ENCODE results near the gene CARHSP1.
A peak's percentile ranks its signal among the peaks of the same experiment; 100 is the strongest.
"Not testable (repeated sequence)": the region's sequence is repeated elsewhere in the genome, so short reads cannot be mapped to it uniquely, and the experiment has no call there.

CARHSP1 gene

DNA sequence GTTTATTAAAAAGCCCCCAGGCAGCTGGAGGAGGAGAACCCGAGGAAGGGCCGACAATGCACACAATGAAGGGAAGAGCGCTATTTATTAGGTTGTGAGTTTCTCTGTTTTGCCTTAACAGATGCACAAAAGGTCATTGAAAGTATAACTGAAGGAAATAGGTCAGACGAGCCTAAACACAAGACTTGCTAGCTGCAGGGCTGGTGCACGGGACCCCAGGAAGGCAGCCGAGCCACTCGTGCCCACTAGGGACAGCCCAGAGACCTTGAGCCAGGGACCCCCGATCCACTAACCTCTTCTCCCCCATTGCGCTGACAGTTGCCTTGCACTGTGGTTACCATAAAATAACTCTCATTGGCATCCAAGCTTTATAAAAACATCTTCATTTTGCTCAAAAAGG lies 24.6 kb upstream of the CARHSP1 start:
- DNase-seq (ENCODE audit: low read depth) = no peak

DNA sequence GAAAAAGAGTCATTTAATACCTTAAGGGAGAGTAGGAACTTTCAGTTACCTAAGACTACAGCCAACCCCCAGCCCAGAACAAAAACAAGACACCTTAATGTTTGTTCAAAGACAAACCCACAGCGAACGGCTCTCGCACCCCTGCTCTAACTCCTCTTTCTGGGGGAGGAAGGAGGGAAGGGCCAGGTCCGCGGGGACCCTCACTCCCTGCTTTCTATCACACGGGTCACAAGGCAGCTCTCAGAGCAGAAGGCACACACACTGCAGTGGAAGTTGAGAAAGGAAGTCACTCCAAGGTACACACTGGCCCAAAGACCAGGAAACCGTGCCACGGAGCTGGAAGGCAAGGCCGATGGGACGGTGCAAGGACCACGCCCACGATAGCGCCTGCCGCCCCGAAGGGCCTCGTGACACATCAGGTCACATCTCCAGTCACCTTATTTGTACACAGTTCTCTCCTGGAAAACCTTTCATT lies 23.3 kb upstream of the CARHSP1 start:
- no peak for DNase-seq (ENCODE audit: low read depth)

DNA sequence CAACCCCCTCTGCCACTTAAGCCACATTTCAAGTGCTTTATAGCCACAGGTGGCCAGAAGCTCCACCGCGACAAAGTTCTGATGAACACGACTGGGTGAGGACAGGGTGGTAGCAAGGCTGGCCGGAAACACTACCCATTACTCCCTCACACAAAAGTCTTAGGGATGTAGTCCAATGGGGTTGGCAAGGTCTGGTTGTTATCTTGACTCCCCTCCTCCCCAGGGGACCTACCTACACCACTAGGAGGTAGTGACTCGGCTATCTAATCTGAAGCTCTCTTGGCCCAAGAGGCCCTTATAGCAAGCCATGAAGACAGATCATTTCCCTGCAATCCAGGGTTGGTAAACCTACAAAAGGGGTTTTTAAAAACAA lies 21.7 kb upstream of the CARHSP1 start:
- DNase-seq (ENCODE audit: low read depth) = no peak

DNA sequence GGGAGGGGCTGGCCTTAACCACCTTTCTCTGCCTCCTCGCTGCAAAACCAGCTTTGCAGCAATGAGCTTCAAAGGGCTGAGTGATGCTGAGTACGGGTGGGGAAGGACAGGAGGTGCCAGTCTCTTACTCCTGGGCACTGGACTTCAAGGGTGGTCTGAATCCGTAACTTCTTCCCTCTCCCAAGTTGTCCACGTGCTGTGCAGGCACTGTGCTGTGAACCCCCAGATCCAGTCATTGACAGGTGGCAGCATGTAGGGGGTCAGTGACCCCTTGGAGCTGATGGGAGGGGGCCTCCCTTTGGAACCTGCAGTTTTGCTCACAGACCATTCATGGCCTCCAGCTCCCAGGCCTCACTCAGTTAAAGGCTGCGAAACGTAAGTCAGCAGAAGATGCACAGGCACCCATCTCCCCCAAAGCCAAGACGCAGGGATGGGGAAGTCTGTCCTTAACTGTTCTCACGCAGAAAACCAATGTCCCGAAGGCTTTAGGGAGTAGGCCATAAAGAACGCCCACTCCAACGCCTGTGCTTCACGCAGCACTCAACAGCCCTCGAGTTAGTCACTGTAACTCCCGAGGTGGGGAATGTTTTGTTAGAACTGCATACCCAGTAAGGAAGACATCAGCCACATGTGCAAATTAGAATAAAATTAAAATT lies 21.2 kb upstream of the CARHSP1 start:
- no peak for DNase-seq (ENCODE audit: low read depth)

DNA sequence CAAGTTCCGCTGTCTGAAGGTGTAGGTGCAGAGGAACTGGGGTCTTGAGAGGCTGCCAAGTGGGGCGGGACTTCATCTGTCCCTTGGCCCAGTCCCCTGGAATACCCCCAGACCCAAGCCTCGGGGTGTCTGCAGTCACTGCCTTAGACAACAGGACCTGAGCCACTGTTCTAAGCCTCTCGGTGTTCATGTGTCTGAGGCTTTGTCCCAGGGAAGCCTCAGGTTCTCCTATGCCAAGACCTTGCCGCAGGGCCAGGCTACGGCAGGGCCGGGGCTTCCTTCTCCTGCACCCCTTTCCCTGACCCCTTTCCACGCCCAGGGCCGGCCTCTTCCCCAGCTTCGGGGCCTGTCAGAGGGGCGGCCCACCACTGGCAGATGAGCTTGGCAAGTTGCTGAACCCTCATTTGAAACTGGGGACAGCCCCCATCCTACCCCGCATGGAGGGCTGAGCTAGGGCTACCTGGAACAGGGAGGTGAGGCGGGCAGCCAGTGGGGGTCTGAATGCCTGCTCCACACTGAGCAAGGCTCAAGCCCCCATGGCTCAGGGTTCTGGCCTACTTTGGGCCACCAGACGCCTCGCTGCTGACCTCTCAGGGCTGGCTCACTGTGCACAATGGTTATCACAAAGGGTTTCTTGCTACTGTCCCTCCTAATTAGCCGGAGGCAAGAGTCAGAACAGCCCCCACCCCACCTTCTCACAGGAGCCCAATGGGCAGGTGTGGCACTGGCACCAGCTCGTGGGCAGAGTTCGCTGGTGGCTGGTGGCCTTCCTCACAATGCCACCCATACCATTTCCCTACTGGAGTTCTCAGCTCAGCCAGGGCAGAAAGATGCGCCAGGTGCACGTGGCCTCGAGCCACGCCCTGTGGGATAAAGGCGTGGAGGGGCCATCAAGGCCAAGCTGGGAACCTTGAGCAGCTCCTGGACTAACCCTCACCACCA lies 20.4 kb upstream of the CARHSP1 start:
- no peak for DNase-seq (ENCODE audit: low read depth)

DNA sequence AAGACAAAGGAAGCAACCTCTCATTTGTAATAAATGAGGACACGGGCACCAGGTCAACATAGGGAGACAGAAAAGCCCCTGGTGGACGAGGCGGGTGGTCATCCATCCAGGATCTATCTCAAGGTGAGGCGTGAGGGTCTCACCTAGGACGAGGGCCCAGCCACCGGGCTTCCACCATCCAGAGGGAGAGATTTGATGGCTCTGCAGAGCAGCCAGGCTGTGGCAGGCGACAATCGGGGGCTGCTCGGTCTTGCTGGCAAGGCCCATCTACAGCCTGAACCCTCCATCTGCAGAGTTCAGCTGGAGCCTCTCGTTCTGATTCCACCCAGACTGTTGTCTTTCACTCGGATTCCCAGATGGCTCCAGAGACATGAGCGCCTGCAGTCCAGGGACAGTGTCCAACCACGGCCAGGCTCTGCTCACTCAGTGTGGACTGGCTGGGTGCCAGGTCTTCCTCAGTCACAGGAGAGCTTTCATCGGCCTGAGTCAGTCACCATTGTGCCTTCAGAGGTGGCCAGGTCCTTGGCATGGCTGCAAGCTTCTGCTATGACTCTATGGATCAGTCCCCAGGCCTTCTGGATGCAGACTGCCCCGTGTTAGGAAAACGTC lies 19.2 kb upstream of the CARHSP1 start:
- DNase-seq (ENCODE audit: low read depth) = peak; percentile 62

DNA sequence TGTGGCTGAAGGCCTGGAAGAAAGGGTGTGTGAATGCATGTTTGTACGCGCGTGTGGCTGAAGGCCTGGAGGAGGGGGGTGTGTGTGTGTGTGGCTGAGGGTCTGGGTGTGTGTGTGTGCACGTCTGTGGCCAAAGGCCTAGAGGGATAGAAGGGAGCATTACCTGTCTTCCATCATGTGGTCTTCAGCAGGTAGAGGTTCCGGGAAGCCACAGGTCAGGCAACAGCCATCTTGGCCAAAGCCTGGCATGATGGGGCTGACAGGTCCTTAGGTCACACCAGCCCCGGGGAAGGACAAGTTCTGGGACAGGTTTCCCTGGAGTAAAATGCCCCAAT lies 18.6 kb upstream of the CARHSP1 start:
- DNase-seq (ENCODE audit: low read depth) = no peak

DNA sequence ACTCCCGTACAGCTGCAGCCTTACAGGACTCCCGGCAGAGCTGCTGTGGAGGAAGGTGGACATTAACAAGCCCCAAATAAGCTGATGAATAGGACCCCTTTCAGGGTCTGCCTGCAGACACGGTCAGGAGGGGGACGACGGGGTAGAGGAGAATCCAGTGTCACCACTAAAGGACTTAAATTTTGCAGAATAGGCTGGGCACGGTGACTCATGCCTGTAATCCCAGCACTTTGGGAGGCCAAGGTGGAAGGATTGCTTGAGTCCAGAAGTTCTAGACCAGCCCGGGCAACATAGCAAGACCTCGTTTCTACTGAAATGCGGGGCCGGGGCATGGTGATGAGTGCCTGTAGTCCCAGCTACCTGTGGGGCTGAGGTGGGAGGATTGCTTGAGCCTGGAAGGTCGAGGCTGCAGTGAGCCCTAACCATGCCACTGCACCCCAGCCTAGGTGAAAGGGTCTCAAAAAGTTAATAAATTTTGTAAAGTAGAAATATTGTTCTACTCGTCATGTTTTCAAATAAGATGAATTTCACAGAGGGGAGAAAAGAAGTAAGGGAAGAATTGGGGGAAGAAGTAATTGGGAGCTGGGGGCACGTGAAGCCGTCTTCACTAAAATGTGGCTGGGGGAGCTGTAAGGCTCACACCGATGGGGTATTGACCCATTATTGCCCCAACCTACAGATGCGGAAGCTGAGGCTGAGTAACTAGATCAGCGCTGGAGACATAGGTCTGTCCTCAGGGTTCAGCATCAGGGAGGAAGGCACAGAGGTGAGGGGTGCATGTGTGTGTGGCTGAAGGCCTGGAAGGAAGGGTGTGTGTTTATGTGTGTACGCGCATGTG lies 18.0 kb upstream of the CARHSP1 start:
- DNase-seq (ENCODE audit: low read depth) = no peak

DNA sequence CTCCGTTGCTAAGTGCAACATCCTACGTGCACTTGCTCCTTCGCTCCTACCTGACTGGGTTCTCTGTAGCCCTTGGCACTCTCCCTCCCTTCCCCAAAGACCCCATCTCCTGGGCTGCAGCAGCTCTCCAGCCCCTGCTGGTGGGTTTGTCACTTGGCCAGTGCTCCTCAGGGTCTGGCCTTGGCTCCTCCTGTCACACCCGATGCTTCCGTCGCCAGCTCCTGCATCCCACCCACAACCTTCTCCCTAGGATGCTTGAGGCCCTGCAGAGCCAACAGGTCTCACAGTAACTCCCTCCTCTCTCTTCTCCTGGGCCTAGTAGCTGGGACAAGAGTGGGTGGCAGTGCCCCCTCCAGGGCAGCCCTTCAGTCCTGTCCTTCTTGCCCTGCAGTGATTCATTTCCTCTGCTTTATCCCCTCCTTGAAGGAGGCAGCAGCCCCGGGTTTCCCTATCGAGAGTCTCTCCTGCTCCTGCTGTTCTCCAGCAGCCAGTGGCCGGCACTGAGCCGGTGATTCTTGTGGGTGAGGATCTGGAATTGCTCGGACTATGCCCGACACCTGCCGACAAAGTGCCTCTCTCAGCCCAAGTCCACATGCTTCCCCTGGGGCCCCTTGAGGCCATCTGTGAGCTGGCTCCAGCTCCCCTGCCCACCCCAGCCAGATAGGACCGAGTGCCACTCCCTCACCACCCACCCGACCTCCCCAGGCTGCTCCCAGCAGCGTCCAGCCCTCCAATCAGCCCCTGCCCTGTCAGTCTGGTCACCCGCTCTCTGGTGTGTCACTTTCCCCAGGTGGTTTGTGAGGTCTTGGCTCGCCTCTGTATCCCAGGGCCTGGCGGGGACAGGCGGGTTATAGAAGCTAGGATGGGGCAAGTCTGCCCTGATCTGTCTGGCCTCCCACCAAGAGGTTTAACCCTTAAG lies 17.1 kb upstream of the CARHSP1 start:
- DNase-seq (ENCODE audit: low read depth) = peak; percentile 75

DNA sequence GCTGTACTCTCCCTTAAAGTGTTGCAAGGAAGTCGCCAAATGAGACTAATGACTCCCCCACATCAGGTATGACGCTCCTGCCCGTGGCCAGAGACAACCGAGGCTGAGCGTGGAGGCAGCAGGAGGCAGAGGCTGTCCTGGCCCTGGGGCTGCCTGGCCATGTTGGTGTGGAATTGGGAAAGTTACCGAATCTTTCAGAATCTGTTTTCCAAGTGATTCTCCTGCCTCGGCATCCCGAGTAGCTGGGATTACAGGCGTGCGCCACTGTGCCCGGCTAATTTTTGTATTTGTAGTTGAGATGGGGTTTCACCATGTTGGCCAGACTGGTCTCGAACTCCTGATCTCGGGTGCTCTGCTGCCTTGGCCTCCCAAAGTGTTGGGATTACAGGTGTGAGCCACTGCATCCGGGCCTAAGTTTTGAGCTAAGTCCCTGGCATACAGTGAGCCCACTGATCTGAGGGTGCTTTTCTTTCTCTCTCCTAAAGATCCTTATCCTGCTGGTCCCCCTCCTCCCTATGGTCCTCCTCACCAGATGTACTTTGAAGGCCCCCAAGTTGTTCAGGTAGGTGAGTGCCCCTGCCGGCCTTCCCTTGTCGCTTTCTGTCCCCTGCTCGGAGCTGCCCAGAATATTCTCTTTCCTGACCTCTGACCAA lies 14.0 kb upstream of the CARHSP1 start:
- no peak for DNase-seq (ENCODE audit: low read depth)

DNA sequence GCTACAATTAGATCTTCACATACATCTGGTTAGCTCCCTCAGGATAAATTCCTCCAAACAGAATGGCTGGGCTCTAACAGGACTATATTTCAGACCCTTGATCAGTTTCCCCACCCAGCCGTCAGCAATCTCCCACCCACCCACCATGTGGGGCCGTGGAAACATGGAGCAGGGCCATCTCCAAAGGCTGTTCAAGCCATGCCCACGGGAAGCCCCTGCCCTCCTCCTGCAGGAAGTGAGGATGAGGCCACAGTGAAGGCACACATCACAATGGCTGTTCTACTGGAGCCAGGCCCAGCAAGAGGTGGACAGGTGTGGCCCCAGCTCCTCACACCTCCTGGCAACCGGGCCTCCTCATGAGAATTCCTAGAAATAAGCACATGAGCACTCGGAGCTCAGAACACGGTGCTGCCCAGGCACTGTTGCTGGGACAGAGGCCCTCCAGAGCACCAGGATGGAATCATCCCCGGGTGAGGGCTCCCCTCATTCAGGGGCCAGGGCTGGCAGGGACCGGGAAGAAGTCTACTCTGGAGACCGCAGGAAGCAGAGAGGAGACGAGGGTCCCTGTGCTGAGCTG lies 13.3 kb upstream of the CARHSP1 start, which contains the start of gene LITAFD:
LITAFD (plus strand) TSS at position 311 of the 577 bp plus-strand sequence. CDS start 2,005 bp downstream, outside the sequence.
- no peak for DNase-seq (ENCODE audit: low read depth)

DNA sequence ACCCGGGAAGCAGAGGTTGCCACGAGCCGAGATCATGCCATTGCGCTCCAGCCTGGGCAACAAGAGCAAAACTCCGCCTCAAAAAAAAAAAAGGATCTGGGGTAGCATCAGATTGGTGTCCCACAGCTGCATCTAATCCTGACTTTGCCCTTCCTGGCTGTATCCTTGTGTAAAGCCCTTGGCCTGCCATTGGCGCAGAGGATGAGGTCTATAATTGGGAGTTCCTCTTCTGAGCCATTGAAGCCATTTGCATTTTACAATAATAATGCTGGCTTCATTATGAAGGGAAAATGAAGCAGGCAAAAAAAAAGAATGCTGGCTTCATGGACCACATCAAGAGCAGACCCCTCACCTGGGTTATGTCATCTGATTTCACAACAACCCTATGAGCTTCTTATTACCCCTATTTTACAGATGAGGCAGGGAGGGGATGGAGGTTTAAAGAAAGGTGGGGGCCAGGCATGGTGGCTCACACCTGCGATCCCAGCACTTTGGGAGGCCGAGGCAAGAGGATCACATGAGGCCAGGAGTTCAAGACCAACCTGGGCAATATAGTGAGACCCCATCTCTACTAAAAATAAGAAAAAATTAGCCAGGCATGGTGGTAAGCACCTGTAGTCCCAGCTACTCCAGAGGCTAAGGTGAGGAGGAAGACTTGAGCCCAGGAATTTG lies 12.2 kb upstream of the CARHSP1 start:
- no peak for DNase-seq (ENCODE audit: low read depth)

DNA sequence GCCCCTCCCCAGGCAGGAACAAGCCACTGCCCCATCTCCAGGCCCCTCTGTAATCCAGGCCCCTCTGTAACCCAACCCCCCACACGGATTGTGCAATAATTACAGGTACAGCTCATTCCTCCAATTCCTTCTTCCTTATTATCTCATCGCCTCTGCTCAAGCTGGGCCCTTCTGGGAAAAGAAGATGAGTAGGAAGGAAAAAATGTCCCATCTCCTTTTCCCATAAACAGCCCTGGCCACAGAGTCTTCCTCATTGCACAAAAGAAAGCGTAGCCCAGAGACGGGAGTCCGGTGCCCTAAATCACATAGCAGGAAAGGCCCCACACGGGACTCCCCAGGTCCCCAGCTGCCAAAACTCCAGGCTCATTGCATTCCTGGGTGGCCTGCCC lies 9.7 kb upstream of the CARHSP1 start:
- DNase-seq (ENCODE audit: low read depth) = peak; percentile 89

DNA sequence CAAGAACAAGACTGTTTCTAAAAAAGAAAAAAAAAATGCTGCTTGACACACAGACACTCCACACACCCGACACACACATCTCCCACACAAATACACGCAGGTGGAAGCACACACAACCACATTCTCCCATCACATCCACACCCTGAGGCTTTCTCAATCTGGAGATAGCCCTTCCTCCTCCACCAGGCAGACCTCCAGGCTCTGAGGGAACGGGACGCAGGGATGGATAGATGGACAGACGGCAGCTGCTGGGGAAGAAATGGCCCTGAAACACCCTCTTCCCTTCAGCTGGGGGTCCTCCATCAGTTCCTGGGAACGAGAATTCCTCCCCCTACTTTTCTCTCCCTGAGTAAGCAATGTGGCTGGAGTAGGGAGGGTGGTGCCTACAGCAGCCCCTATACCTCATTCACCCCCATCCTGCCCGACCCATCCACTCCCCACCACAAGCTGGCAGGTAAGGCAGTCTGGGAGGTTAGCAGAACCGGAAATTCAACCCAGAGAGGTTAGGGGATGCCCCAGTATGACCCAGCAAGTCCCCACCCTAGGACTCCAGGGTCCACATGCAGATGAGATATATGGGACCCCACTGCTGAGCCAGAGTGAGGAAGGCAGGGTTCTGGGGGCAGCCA lies 9.2 kb upstream of the CARHSP1 start:
- no peak for DNase-seq (ENCODE audit: low read depth)

DNA sequence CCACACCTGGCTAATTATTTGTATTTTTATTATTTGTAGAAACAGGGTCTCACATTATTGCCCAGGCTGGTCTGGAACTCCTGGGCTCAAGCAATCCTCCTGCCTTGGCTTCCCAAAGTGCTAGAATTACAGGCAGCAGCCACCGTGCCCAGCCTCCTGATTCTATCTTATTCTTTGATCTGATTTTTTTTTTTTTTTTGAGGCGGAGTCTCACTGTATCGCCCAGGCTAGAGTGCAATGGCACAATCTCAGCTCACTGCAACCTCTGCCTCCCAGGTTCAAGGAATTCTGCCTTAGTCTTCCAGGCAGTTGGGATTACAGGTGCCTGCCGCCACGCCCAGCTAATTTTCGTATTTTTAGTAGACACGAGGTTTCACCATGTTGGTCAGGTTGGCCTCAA lies 6.5 kb upstream of the CARHSP1 start:
- DNase-seq (ENCODE audit: low read depth) = not testable (repeated sequence)

DNA sequence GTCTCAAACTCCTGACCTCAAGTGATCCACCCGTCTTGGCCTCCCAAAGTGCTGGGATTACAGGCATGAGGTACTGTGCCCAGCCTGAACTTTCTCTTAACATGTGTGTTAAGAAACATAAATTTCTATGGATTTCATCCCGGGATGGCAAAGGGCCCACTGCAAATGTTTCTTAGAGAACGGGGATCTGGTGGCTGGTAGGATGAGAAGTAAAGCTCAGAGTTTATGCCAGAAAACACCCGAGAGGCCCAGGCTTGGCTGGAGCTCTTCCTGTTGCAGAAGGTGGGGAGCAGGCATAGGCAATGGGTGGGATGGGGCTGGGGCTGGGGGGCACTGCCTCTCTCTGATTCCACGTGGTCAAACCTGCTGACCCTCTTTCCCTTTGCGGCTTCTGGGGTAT lies 5.6 kb upstream of the CARHSP1 start:
- no peak for DNase-seq (ENCODE audit: low read depth)

DNA sequence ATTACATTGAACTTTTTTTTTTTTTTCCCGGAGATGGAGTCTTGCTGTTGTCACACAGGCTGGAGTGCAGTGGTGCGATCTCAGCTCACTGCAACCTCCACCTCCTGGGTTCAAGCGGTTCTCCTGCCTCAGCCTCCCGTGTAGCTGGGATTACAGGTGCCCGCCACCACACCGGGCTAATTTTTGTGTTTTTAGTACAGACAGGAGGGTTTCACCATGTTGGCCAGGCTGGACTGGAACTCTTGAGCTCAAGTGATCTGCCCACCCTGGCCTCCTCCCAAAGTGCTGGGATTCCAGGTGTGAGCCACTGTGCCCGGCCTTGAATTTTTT lies 5.0 kb upstream of the CARHSP1 start:
- DNase-seq (ENCODE audit: low read depth) = not testable (repeated sequence)

DNA sequence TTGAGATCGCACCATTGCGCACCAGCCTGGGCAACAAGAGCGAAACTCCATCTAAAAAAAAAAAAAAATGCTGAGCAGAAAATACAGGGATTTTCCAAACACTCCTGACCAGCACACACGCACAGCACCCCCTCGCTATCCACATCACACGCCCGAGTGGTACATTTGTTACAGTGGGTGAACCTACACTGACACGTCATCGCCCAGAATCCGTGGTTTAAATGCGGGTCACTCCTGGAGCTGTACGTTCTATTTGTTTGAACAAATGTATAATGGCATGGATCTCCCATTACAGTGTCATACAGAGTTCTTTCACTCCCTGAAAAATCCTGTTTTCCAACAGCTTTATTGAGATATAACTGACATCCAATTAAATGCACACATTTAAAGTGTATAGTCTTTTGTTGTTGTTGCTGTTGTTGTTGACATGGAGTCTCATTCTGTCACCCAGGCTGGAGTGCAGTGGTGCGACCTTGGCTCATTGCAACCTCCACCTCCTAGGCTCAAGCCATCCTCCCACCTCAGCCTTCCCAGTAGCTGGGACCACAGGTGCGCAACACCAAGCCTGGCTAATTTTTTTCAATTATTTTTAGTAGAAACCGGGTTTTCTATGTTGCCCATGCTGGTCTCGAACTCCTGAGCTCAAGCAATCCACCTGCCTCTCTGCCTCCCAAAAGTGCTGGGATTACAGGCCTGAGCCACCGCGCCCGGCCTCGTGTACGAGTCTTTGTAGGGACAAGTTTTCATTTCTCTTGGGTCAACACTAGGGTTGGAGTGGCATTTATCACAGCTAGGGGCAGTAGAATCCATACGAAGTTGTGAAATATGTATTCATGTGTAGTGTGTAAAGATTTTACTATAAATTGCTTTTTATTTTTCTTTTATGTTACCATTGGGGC lies 4.4 kb upstream of the CARHSP1 start:
- no peak for DNase-seq (ENCODE audit: low read depth)
